Activated T-cell treated with anti-CD3 and anti-CD28 coated beads, Interleukin-2, amount 50 U/mL, for 72 hours (primary cell): ENCODE results near the gene METTL6. TPM values are rescaled to one million over a fixed set of nuclear protein-coding genes. Genes with fewer than 3 reads are reported as not detected.
"Not testable (repeated sequence)": the region's sequence is repeated elsewhere in the genome, so short reads cannot be mapped to it uniquely, and the experiment has no call there.

Source experiments
- ATAC-seq, 2 donors: fragments of 150-1000 bp; cut with Tn5 transposase; replicated peaks in 1 of 2; 2 replicates each; pipeline ENCODE4 v1.10.0; 2021; ENCODE audit warnings: moderate library complexity in 2 of 2, mild to moderate bottlenecking in 1 of 2
- DNase-seq, 2 donors: peaks; one replicate each; pipeline ENCODE4 v3.0.0; 2021 to 2022; ENCODE audit warnings: mixed read lengths in 1 of 2
- H3K27ac Mint-ChIP-seq: one replicate; pipeline ENCODE4 v1.8.0; 2022; ENCODE audit warnings: mild to moderate bottlenecking, moderate library complexity, mixed read lengths
- H3K27me3 Mint-ChIP-seq: one replicate; pipeline ENCODE4 v1.8.0; 2022; ENCODE audit warnings: low read depth, mixed read lengths
- H3K36me3 Mint-ChIP-seq, 2 donors: one replicate each; pipeline ENCODE4 v1.8.0; 2022; ENCODE audit warnings: mixed read lengths in 2 of 2, mild to moderate bottlenecking in 1 of 2; ENCODE audit not compliant: insufficient read depth in 2 of 2
- H3K4me1 Mint-ChIP-seq: one replicate; pipeline ENCODE4 v1.8.0; 2022; ENCODE audit warnings: low read depth, mixed read lengths
- H3K4me3 Mint-ChIP-seq, 2 donors: one replicate each; pipeline ENCODE4 v1.8.0; 2022; ENCODE audit warnings: mild to moderate bottlenecking in 2 of 2, mixed read lengths in 2 of 2, moderate library complexity in 2 of 2
- H3K9me3 Mint-ChIP-seq, 2 donors: one replicate each; pipeline ENCODE4 v1.8.0; 2022; ENCODE audit warnings: mixed read lengths in 2 of 2
- total RNA-seq, 2 donors: library from RNA; stranded (reverse); gene quantifications; one replicate each; pipeline ENCODE4 v1.2.3, GENCODE V29; 2022

METTL6 gene
- total RNA-seq, 2 donors from 2014 or later: 26.8 to 29.6 TPM

GRCh38 chr3:15409239-15409638 lies 18.1 kb downstream of the METTL6 start:
- H3K9me3 Mint-ChIP-seq: no peaks in the 10 kb centered on the region
- H3K36me3 Mint-ChIP-seq: peaks cover 0 to 2% of the 10 kb centered on the region in 2 donors
- no peaks in the 10 kb centered on the region for H3K4me1 Mint-ChIP-seq
- H3K27me3 Mint-ChIP-seq: no peaks in the 10 kb centered on the region
- H3K27ac Mint-ChIP-seq: no peak overlapping the region
- H3K4me3 Mint-ChIP-seq: no peak overlapping the region
- ATAC-seq (no peak), DNase-seq (no peak)

GRCh38 chr3:15405448-15406050 lies 21.8 kb downstream of the METTL6 start:
- Mint-ChIP-seq H3K4me3 (no peak overlapping the region), H3K9me3 (no peaks in the 10 kb centered on the region), H3K4me1 (no peaks in the 10 kb centered on the region), H3K36me3 (no peaks in the 10 kb centered on the region), H3K27me3 (no peaks in the 10 kb centered on the region), H3K27ac (no peak overlapping the region)
- ATAC-seq (peak; percentile 46 to 47), DNase-seq (peak in 1 of 2 donors; percentile 15)

DNA sequence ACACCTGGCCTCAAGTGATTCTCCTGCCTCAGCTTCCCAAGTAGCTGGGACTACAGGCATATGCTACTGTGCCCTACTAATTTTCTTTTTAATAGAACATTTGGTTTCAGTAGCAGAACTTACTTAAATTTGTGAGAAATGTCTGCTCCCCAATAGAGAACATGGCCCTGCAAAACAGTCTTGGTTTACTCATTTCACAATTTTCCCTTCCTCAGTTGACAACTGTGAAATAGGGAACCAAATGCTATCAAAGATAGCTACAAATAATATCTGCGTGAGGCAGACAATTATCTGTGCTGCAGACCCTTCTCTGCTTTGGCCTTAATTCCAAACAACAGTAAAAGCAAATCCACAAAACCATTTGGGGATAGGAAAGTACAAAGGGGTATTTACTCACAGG lies 22.6 kb downstream of the METTL6 start:
- H3K27ac Mint-ChIP-seq: no peak overlapping the region
- no peak for ATAC-seq
- H3K4me3 Mint-ChIP-seq: no peak overlapping the region
- no peaks in the 10 kb centered on the region for H3K9me3 Mint-ChIP-seq
- no peak for DNase-seq
- H3K4me1 Mint-ChIP-seq: peaks cover 7% of the 10 kb centered on the region
- no peaks in the 10 kb centered on the region for H3K36me3 Mint-ChIP-seq
- no peaks in the 10 kb centered on the region for H3K27me3 Mint-ChIP-seq

DNA sequence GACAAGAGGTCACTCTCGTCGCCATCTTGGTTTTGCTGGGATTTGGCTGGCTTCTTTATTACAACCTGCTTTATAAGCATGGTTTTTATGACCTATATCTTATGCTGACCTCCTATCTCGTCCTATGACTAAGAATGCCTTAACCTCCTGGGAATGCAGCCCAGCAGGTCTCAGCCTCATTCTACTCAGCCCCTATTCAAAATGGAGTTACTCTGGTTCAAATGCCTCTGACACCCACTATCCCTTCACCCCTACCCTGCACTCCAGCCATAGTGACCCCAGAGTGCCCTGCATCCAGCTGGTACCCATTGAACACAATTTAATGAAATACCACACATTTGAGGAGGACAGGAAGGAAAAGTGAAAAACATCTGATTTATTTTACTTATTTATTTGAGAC lies 23.4 kb downstream of the METTL6 start:
- no peaks in the 10 kb centered on the region for H3K9me3 Mint-ChIP-seq
- no peaks in the 10 kb centered on the region for H3K27me3 Mint-ChIP-seq
- ATAC-seq (no peak), DNase-seq (no peak)
- H3K4me3 Mint-ChIP-seq: no peak overlapping the region
- peaks cover 9% of the 10 kb centered on the region for H3K4me1 Mint-ChIP-seq
- H3K27ac Mint-ChIP-seq: no peak overlapping the region
- no peaks in the 10 kb centered on the region for H3K36me3 Mint-ChIP-seq

DNA sequence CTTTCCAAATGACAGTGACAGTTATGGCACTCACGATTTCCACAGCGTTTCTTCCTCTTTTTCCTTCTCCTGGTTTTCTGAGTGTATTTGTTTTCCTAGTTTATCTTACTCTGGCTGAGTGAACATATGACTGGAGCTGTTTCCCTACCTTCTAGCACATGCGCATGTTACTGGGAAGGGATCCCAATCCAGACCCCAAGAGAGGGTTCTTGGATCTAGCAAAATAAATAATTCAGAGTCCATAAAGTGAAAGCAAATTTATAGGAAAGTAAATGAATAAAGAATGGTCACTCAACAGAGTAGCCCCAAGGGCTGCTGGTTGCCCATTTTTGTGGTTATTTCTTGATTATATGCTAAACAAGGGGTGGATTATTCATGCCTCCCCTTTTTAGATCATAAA lies 23.8 kb downstream of the METTL6 start:
- H3K36me3 Mint-ChIP-seq: no peaks in the 10 kb centered on the region

DNA sequence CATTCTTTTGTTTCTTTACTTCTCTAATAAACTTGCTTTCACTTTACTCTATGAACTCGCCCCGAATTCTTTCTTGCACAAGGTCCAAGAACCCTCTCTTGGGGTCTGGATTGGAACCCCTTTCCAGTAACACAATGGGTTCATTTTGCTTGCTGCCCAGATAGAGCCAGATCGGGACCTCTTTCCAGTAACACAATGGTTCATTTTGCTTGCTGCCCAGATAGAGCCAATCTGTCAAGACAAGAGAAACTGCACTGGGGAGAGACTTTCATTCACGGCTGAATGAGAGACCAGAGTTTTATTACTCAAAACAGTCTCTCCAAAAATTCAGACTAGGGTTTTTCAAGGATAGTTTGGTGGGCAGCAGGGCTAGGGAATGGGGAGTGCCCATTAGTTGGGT lies 25.4 kb downstream of the METTL6 start:
- Mint-ChIP-seq H3K4me3 (no peak overlapping the region), H3K27me3 (no peaks in the 10 kb centered on the region), H3K27ac (no peak overlapping the region)

More for the DNA sequence above, 23.8 kb downstream of the METTL6 start:
- Mint-ChIP-seq H3K9me3 (no peaks in the 10 kb centered on the region), H3K4me3 (no peak overlapping the region), H3K27me3 (no peaks in the 10 kb centered on the region), H3K4me1 (peaks cover 9% of the 10 kb centered on the region), H3K27ac (no peak overlapping the region)
- DNase-seq (no peak), ATAC-seq (no peak)

GRCh38 chr3:15399970-15400369 lies 27.4 kb downstream of the METTL6 start:
- DNase-seq (no peak), ATAC-seq (no peak)
- Mint-ChIP-seq H3K27ac (no peak overlapping the region), H3K27me3 (no peaks in the 10 kb centered on the region), H3K4me3 (no peak overlapping the region), H3K36me3 (no peaks in the 10 kb centered on the region), H3K9me3 (no peaks in the 10 kb centered on the region), H3K4me1 (peaks cover 9% of the 10 kb centered on the region)

More for the DNA sequence above, 25.4 kb downstream of the METTL6 start:
- no peaks in the 10 kb centered on the region for H3K9me3 Mint-ChIP-seq
- no peaks in the 10 kb centered on the region for H3K36me3 Mint-ChIP-seq
- no peak for ATAC-seq
- DNase-seq: no peak
- peaks cover 9% of the 10 kb centered on the region for H3K4me1 Mint-ChIP-seq

GRCh38 chr3:15398731-15399133 lies 28.6 kb downstream of the METTL6 start:
- not testable (repeated sequence) for H3K27me3 Mint-ChIP-seq, H3K4me1 Mint-ChIP-seq, H3K9me3 Mint-ChIP-seq, H3K4me3 Mint-ChIP-seq, H3K27ac Mint-ChIP-seq, H3K36me3 Mint-ChIP-seq, ATAC-seq
- DNase-seq: peak in 1 of 2 donors; percentile 10

- not testable (repeated sequence) for H3K36me3 Mint-ChIP-seq, H3K4me3 Mint-ChIP-seq, H3K27me3 Mint-ChIP-seq, H3K4me1 Mint-ChIP-seq, H3K9me3 Mint-ChIP-seq, H3K27ac Mint-ChIP-seq, DNase-seq, ATAC-seq
Observed at GRCh38 chr3:15393252-15393651, 34.1 kb downstream of the METTL6 start.

DNA sequence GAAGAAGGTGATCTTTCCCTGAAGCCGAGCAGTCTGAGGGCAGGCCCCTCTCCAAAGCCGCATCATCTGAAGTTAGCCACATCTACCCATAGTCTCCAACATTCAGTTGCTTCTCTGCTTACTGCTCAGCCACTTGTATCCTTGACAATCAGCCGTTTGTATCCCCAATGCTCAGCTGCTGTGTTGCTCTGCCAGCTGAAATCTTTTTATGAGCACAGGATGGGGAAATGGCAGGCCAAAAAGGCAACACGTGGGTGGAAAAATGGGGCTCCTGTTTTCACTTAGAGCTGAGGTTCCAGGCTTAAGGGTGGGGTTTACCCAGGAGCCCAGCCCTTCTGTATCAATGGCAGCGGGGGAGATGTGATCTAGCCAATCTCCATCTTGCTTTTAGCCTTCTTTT lies 36.3 kb downstream of the METTL6 start:
- Mint-ChIP-seq H3K27me3 (no peaks in the 10 kb centered on the region), H3K9me3 (peaks cover 0 to 2% of the 10 kb centered on the region in 2 donors), H3K4me3 (no peak overlapping the region), H3K36me3 (peaks cover 0 to 6% of the 10 kb centered on the region in 2 donors), H3K27ac (no peak overlapping the region), H3K4me1 (no peaks in the 10 kb centered on the region)
- DNase-seq (no peak), ATAC-seq (no peak)

- Mint-ChIP-seq H3K4me1 (no peaks in the 10 kb centered on the region), H3K27me3 (no peaks in the 10 kb centered on the region), H3K27ac (no peak overlapping the region), H3K36me3 (peaks cover 0 to 6% of the 10 kb centered on the region in 2 donors), H3K4me3 (no peak overlapping the region), H3K9me3 (peaks cover 0 to 4% of the 10 kb centered on the region in 2 donors)
- DNase-seq (no peak), ATAC-seq (no peak)
Observed at GRCh38 chr3:15390460-15390859, 36.9 kb downstream of the METTL6 start.

GRCh38 chr3:15388335-15388734 lies 39.0 kb downstream of the METTL6 start:
- H3K36me3 Mint-ChIP-seq, H3K9me3 Mint-ChIP-seq, H3K4me3 Mint-ChIP-seq, H3K4me1 Mint-ChIP-seq, H3K27ac Mint-ChIP-seq, DNase-seq, H3K27me3 Mint-ChIP-seq, ATAC-seq: not testable (repeated sequence)

- H3K4me1 Mint-ChIP-seq: no peaks in the 10 kb centered on the region
- H3K4me3 Mint-ChIP-seq: no peak overlapping the region
- H3K9me3 Mint-ChIP-seq: peaks cover 0 to 4% of the 10 kb centered on the region in 2 donors
- no peaks in the 10 kb centered on the region for H3K27me3 Mint-ChIP-seq
- H3K27ac Mint-ChIP-seq: no peak overlapping the region
- DNase-seq (no peak), ATAC-seq (no peak)
- H3K36me3 Mint-ChIP-seq: peaks cover 0 to 6% of the 10 kb centered on the region in 2 donors
Observed at GRCh38 chr3:15387735-15388134, 39.6 kb downstream of the METTL6 start.

DNA sequence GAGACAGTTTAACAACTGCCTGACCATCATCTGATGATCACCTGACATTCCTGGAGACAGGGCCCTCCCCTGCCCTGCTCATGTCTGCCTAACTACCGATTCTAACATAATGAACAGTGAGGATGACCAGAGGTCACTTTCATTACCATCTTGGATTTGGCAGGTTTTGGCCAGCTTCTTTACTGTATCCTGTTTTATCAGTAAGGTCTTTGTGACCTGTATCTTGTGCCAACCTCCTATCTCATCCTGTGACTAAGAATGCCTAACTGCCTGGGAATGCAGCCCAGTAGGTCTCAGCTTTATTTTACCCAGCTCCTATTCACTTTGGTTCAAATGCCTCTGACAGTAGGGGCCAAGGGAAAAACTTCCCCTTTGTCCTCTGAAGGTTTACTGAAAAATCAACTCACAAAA lies 40.2 kb downstream of the METTL6 start:
- Mint-ChIP-seq H3K4me1 (no peaks in the 10 kb centered on the region), H3K27me3 (no peaks in the 10 kb centered on the region), H3K36me3 (peaks cover 0 to 6% of the 10 kb centered on the region in 2 donors), H3K9me3 (peaks cover 0 to 4% of the 10 kb centered on the region in 2 donors), H3K4me3 (no peak overlapping the region), H3K27ac (no peak overlapping the region)
- no peak for DNase-seq
- ATAC-seq: no peak
